GM19351 (cell line): ENCODE measurements around the gene CT45A3.
A peak's percentile ranks its signal among the peaks of the same experiment; 100 is the strongest.
"Not testable (repeated sequence)": the region's sequence is repeated elsewhere in the genome, so short reads cannot be mapped to it uniquely, and the experiment has no call there.

Experiments used
- ATAC-seq: cut with Tn5 transposase; IDR thresholded peaks from one replicate; pipeline ENCODE4 v1.9.1; 2021; ENCODE audit warnings: mild to moderate bottlenecking, moderate library complexity; ENCODE audit not compliant: unreplicated experiment

CT45A3 gene

GRCh38 chrX:135768091-135768490, at the start of gene CT45A3:
Gene CT45A3 (minus strand): TSS chrX:135768191. CDS start chrX:135764444, 3,747 bp downstream.
- not testable (repeated sequence) for ATAC-seq

DNA sequence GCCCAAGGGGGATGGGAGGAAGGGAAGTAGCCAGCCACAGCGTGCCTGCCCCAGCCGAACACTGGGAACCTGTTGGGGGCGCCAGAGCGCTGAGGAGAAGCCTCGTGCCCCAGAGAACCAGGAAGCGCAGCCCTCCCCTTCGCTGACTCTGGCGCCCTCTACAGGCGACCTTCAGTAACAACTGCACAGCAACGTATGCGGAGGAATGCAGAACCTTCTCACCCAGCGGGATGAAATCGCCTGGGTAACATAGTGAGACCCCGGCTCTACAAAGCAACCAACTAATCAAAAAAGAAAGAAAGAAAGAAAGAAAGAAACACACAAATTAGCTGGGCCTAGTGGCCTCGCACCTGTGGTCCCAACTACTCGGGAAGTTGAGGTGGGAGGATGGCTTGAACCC, 34.7 kb upstream of the CT45A3 start, which contains the start of gene CT45A6:
Gene CT45A6, minus strand, starts transcription at position 101 of the 400 bp plus-strand sequence. CDS start 3,794 bp downstream, outside the sequence.
- ATAC-seq, result not testable (repeated sequence)

- ATAC-seq, result not testable (repeated sequence)
Measured at GRCh38 chrX:135785403-135785802, 17.4 kb upstream of the CT45A3 start, which contains the start of gene CT45A5. Gene CT45A5 (minus strand): TSS chrX:135785503. CDS start chrX:135781729, 3,774 bp downstream.

GRCh38 chrX:135744739-135745138, 23.3 kb downstream of the CT45A3 start:
- not testable (repeated sequence) for ATAC-seq

DNA sequence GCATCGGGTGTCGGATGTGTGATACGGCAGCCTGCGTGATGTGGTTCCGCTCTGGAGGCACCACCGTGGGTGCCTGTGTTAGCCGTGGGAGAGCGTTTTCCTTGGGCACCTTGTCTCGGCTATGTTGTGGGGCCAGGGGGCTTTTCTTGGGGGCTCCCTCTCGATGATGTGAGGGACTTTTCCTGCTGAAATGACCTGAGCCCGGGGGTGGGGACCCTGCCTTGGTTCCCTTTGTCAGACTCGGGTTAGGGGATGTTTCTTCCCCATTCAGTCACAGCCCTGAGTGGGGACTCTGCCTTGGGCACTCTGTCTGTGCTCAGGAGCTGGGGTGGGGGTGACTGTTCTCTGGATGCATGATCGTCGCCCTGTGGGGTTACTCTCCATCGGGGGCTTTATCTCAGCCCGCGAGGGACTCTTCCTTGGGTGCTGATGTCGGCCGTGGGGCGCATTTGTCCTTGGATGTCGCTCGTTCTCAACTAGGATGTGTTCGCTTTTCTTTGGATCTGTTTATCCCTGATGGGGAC, 26.7 kb downstream of the CT45A3 start:
- no peak for ATAC-seq

GRCh38 chrX:135740681-135741149, 27.3 kb downstream of the CT45A3 start:
- peak; percentile 65 for ATAC-seq

DNA sequence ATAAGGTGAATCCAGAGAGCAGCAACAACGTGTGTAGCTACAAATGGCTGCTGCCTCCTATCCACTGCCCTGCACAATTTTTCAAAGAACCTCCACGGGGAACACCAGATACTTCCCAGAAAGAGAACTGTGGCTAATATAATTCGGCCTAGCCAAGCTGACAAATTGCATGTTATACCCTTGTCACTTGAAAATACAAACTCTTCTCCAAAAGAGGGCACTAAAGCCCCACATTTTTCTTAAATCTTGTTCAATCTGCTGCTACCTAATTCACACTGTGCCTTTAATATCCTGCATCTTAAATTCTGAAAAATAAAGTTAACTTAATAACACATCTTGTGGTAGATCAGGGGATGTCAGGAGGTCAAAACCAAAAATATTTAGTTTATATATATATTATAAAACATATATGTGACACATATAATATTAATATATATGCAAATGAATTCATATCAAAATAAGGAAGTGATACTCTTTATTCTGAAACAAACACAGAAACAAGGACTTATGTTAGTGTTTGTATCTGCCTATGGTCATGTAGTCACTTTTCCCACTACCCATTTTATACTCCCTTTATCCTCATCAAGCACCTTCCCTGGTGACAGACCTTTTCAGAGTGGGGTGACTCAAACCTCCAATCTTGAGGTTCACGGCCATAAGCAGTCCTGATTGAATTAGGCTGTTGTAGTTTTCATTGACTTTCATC, 30.5 kb downstream of the CT45A3 start:
- ATAC-seq, result peak; percentile 61

DNA sequence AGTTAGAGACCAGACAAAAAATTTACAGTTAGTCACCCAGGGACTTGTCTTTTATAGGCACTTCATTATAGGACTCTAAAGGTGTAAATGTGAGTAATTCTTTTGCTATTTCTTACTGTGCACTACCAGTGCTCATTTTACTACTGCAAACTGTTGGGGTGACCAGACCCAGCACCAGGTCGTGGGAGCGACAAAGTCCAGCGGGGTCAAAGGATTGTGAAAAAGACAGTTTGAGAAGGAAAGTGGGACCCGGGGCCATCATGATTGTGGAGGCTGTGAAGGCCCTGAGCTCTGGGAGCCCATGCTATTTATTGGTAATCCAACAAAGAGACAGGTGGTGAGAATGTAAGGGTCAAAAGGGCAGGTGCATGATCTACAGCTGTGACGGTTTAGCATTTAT, 33.3 kb downstream of the CT45A3 start:
- ATAC-seq, result not testable (repeated sequence)

GRCh38 chrX:135713795-135714194, 54.2 kb downstream of the CT45A3 start:
- no peak for ATAC-seq

DNA sequence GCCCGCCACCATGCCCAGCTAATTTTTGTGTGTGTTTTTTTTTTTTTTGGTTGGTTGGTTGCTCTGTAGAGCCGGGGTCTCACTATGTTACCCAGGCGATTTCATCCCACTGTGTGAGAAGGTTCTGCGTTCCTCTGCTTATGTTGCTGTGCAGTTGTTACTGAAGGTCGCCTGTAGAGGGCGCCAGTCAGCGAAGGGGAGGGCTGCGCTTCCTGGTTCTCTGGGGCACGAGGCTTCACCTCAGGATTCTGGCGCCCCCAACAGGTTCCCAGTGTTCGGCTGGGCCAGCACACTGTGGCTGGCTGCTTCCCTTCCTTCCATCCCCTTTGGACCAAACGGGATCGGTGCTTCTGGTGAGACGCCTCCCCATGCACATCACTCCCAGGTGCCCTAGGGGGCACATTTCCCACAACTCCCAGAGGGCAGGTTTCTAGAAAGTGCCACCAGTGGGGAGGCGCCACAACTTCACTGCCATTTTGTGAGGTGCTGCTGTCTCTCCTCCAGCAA, 54.8 kb downstream of the CT45A3 start, which contains the start of gene CT45A1:
Gene CT45A1, plus strand, starts transcription at position 457 of the 507 bp plus-strand sequence. CDS start 5,302 bp downstream, outside the sequence.
- not testable (repeated sequence) for ATAC-seq
